ENCODE results near the gene BCL11A.
A peak's percentile ranks its signal among the peaks of the same experiment; 100 is the strongest.

The BCL11A gene

GRCh38 chr2:60567919-60568768 is 14.7 kb upstream of the BCL11A start:
- Histone ChIP-seq H3K27me3 (replicated peaks; ENCODE audit: control insufficient read depth, insufficient read depth, low read length) (peaks cover 2% of the 10 kb centered on the region), H3K36me3 (ENCODE audit: control insufficient read depth, insufficient read depth, low read length) (no peaks in the 10 kb centered on the region), H3K4me3 (replicated peaks; ENCODE audit: low read depth, low read length) (no peak overlapping the region)
- no peak for DNase-seq (ENCODE audit: extremely low read depth, insufficient read length)
- no peak for TF ChIP-seq CTCF (IDR thresholded peaks at IDR 0.05; ENCODE audit: insufficient read depth, low read length, poor library complexity, severe bottlenecking)

GRCh38 chr2:60567096-60567495 is 13.6 kb upstream of the BCL11A start:
- no peak for DNase-seq (ENCODE audit: extremely low read depth, insufficient read length)
- no peak for TF ChIP-seq CTCF (IDR thresholded peaks at IDR 0.05; ENCODE audit: insufficient read depth, low read length, poor library complexity, severe bottlenecking)
- Histone ChIP-seq H3K36me3 (ENCODE audit: control insufficient read depth, insufficient read depth, low read length) (no peaks in the 10 kb centered on the region), H3K4me3 (replicated peaks; ENCODE audit: low read depth, low read length) (no peak overlapping the region), H3K27me3 (replicated peaks; ENCODE audit: control insufficient read depth, insufficient read depth, low read length) (peaks cover 2% of the 10 kb centered on the region)

- Histone ChIP-seq H3K27me3 (replicated peaks; ENCODE audit: control insufficient read depth, insufficient read depth, low read length) (peaks cover 2% of the 10 kb centered on the region), H3K36me3 (ENCODE audit: control insufficient read depth, insufficient read depth, low read length) (no peaks in the 10 kb centered on the region), H3K4me3 (replicated peaks; ENCODE audit: low read depth, low read length) (no peak overlapping the region)
- TF ChIP-seq CTCF (IDR thresholded peaks at IDR 0.05; ENCODE audit: insufficient read depth, low read length, poor library complexity, severe bottlenecking) = no peak
- DNase-seq (ENCODE audit: extremely low read depth, insufficient read length) = no peak
Observed at GRCh38 chr2:60565472-60565871, 12.0 kb upstream of the BCL11A start.

- DNase-seq (ENCODE audit: extremely low read depth, insufficient read length) = no peak
- Histone ChIP-seq H3K27me3 (replicated peaks; ENCODE audit: control insufficient read depth, insufficient read depth, low read length) (no peaks in the 10 kb centered on the region), H3K36me3 (ENCODE audit: control insufficient read depth, insufficient read depth, low read length) (no peaks in the 10 kb centered on the region), H3K4me3 (replicated peaks; ENCODE audit: low read depth, low read length) (no peak overlapping the region)
- peak; percentile 43 for TF ChIP-seq CTCF (IDR thresholded peaks at IDR 0.05; ENCODE audit: insufficient read depth, low read length, poor library complexity, severe bottlenecking)
Observed at GRCh38 chr2:60560734-60561644, 7.5 kb upstream of the BCL11A start.

GRCh38 chr2:60559880-60560279 is 6.4 kb upstream of the BCL11A start:
- no peaks in the 10 kb centered on the region for H3K36me3 ChIP-seq (ENCODE audit: control insufficient read depth, insufficient read depth, low read length)
- no peak for TF ChIP-seq CTCF (IDR thresholded peaks at IDR 0.05; ENCODE audit: insufficient read depth, low read length, poor library complexity, severe bottlenecking)
- no peak for DNase-seq (ENCODE audit: extremely low read depth, insufficient read length)
- no peak overlapping the region for H3K4me3 ChIP-seq (replicated peaks; ENCODE audit: low read depth, low read length)
- H3K27me3 ChIP-seq (replicated peaks; ENCODE audit: control insufficient read depth, insufficient read depth, low read length) = no peaks in the 10 kb centered on the region

Data from GM06990 (cell line).